Thyroid gland (tissue), 4 donors: ENCODE measurements around the gene SCFD2. TPM values are rescaled to one million over a fixed set of nuclear protein-coding genes. Genes with fewer than 3 reads are reported as not detected.

Source experiments
- DNase-seq, 2 donors: peaks; one replicate each; pipeline ENCODE4 v3.0.0-alpha.2; 2019
- H3K27ac ChIP-seq, 3 donors: fragments of 200-600 bp; sonication (generic); 1 replicate in 2 of 3; 2 replicates in 1 of 3; pipeline ENCODE4 v1.5.1; 2016 to 2019; ENCODE audit warnings: mild to moderate bottlenecking in 1 of 3, moderate library complexity in 1 of 3
- H3K27me3 ChIP-seq: fragments of 200-600 bp; sonication (generic); one replicate; pipeline ENCODE4 v1.5.1; 2019
- H3K36me3 ChIP-seq, 2 donors: fragments of 200-600 bp; sonication (generic); one replicate each; pipeline ENCODE4 v1.5.1; 2016 to 2019
- H3K4me1 ChIP-seq, 2 donors: fragments of 200-600 bp; sonication (generic); one replicate each; pipeline ENCODE4 v1.5.1; 2017 to 2019
- H3K4me3 ChIP-seq, 3 donors: fragments of 200-600 bp; sonication (generic); replicated peaks in 1 of 3; 1 replicate in 2 of 3; 2 replicates in 1 of 3; pipeline ENCODE4 v1.5.1; 2016; ENCODE audit warnings: mild to moderate bottlenecking in 1 of 3
- H3K9me3 ChIP-seq: fragments of 200-600 bp; sonication (generic); one replicate; pipeline ENCODE4 v1.5.1; 2017
- POLR2A ChIP-seq, 2 donors: fragments of 450-650 bp; IDR thresholded peaks; one replicate each; pipeline ENCODE4 v1.6.1; 2017; ENCODE audit warnings: antibody characterized with exemption in 2 of 2, mild to moderate bottlenecking in 2 of 2, moderate library complexity in 1 of 2
- WGBS, 2 donors: methylation state at CpG; one replicate each; pipeline ENCODE4 v1.1.5; 2017; 5-methylcytosine and 5-hydroxymethylcytosine counted together
- intact Hi-C: fragments of 100-400 bp; cut with DNase I; formaldehyde crosslinking; loops from one replicate; pipeline ENCODE4 v1.15.1; 2023
- total RNA-seq, 4 donors: library from RNA; depleted of rRNA; stranded (reverse); fragments of >200 nt; gene quantifications; one replicate each; pipeline ENCODE4 v1.2.3, GENCODE V29; 2016
- TF ChIP-seq, protein P1 (sequence below), 6 experiments: fragments of 200-600 bp in 3 of 6; fragments of 450-650 bp in 3 of 6; sonication (generic) in 3 of 6; IDR thresholded peaks; one replicate each; pipeline ENCODE4 v1.5.1; 2016 to 2019; ENCODE audit warnings: antibody characterized with exemption in 6 of 6, mild to moderate bottlenecking in 2 of 6, inconsistent platforms in 1 of 6, moderate library complexity in 1 of 6

The SCFD2 gene
- total RNA-seq, 4 donors from 2014 or later: 10.3 to 32.9 (median 28.2) TPM

GRCh38 chr4:52941450-52941849, 424.4 kb downstream of the SCFD2 start:
- H3K9me3 ChIP-seq: no peaks in the 10 kb centered on the region
- no peak overlapping the region for H3K4me3 ChIP-seq
- no peak overlapping the region for H3K27ac ChIP-seq
- no peak for DNase-seq
- intact Hi-C loops: no loop called here
- H3K36me3 ChIP-seq: no peaks in the 10 kb centered on the region
- TF ChIP-seq POLR2A (IDR thresholded peaks at IDR 0.05): no peak
- TF ChIP-seq, protein P1, sequence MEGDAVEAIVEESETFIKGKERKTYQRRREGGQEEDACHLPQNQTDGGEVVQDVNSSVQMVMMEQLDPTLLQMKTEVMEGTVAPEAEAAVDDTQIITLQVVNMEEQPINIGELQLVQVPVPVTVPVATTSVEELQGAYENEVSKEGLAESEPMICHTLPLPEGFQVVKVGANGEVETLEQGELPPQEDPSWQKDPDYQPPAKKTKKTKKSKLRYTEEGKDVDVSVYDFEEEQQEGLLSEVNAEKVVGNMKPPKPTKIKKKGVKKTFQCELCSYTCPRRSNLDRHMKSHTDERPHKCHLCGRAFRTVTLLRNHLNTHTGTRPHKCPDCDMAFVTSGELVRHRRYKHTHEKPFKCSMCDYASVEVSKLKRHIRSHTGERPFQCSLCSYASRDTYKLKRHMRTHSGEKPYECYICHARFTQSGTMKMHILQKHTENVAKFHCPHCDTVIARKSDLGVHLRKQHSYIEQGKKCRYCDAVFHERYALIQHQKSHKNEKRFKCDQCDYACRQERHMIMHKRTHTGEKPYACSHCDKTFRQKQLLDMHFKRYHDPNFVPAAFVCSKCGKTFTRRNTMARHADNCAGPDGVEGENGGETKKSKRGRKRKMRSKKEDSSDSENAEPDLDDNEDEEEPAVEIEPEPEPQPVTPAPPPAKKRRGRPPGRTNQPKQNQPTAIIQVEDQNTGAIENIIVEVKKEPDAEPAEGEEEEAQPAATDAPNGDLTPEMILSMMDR (IDR thresholded peaks at IDR 0.05): no peak
- WGBS, 2 donors: 92 to 93% methylated on average over 3 of the region's 3 CpGs
- H3K4me1 ChIP-seq: no peaks in the 10 kb centered on the region
- no peaks in the 10 kb centered on the region for H3K27me3 ChIP-seq

DNA sequence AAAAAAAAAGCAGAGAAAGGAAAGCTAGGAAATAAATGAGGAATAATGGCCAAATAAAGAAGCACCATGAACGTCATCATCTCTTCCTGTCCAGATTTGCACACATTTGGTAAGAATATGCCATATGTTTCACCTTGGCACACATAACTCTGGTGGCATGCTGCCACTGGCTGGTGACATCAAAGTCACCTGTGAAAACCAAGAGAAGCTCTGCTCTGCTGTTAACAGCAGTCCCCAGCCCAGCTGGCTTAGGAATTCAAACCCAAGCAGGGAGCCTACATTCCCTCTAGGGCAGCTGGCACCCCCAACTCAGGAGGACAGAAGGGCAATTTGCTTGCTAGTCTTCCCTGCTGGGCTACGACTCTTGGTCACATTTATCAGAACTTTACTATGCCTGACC, 426.1 kb downstream of the SCFD2 start:
- 83 to 90% methylated on average over 2 of the region's 2 CpGs for WGBS, 2 donors

GRCh38 chr4:52939325-52939724, 426.5 kb downstream of the SCFD2 start:
- WGBS, 2 donors: 97 to 98% methylated on average over 1 of the region's 1 CpG
- Histone ChIP-seq H3K4me3 (no peak overlapping the region), H3K27me3 (no peaks in the 10 kb centered on the region), H3K4me1 (no peaks in the 10 kb centered on the region), H3K9me3 (no peaks in the 10 kb centered on the region), H3K27ac (no peak overlapping the region), H3K36me3 (no peaks in the 10 kb centered on the region)
- intact Hi-C loops: no loop called here
- TF ChIP-seq, protein P1 (IDR thresholded peaks at IDR 0.05): no peak
- no peak for TF ChIP-seq POLR2A (IDR thresholded peaks at IDR 0.05)
- no peak for DNase-seq

More for the DNA sequence above, 426.1 kb downstream of the SCFD2 start:
- no peaks in the 10 kb centered on the region for H3K27me3 ChIP-seq
- no peak for DNase-seq
- no peak for TF ChIP-seq POLR2A (IDR thresholded peaks at IDR 0.05)
- TF ChIP-seq, protein P1 (IDR thresholded peaks at IDR 0.05): no peak
- intact Hi-C loops: no loop called here
- no peaks in the 10 kb centered on the region for H3K9me3 ChIP-seq
- H3K27ac ChIP-seq: no peak overlapping the region
- H3K36me3 ChIP-seq: no peaks in the 10 kb centered on the region
- H3K4me1 ChIP-seq: no peaks in the 10 kb centered on the region
- no peak overlapping the region for H3K4me3 ChIP-seq

- Histone ChIP-seq H3K27me3 (no peaks in the 10 kb centered on the region), H3K36me3 (no peaks in the 10 kb centered on the region), H3K9me3 (no peaks in the 10 kb centered on the region), H3K4me3 (no peak overlapping the region), H3K4me1 (no peaks in the 10 kb centered on the region), H3K27ac (no peak overlapping the region)
- WGBS, 2 donors: 98% methylated on average over 1 of the region's 1 CpG
- DNase-seq: no peak
- TF ChIP-seq, protein P1 (IDR thresholded peaks at IDR 0.05): no peak
- no peak for TF ChIP-seq POLR2A (IDR thresholded peaks at IDR 0.05)
- intact Hi-C loops: no loop called here
Observed at GRCh38 chr4:52937829-52938228, 428.0 kb downstream of the SCFD2 start.

- 98 to 99% methylated on average over 2 of the region's 2 CpGs for WGBS, 2 donors
- intact Hi-C loops: no loop called here
- Histone ChIP-seq H3K36me3 (no peaks in the 10 kb centered on the region), H3K9me3 (no peaks in the 10 kb centered on the region), H3K4me3 (no peak overlapping the region), H3K27me3 (no peaks in the 10 kb centered on the region), H3K27ac (no peak overlapping the region), H3K4me1 (no peaks in the 10 kb centered on the region)
- TF ChIP-seq, protein P1 (IDR thresholded peaks at IDR 0.05): no peak
- TF ChIP-seq POLR2A (IDR thresholded peaks at IDR 0.05): no peak
- DNase-seq: no peak
Observed at GRCh38 chr4:52936729-52937128, 429.1 kb downstream of the SCFD2 start.
